GM18520 (cell line): ENCODE data around the gene MOSPD3.
"Not testable (repeated sequence)": the region's sequence is repeated elsewhere in the genome, so short reads cannot be mapped to it uniquely, and the experiment has no call there.

ENCODE experiments used
- ATAC-seq: cut with Tn5 transposase; IDR thresholded peaks from one replicate; pipeline ENCODE4 v1.9.1; 2021; ENCODE audit not compliant: unreplicated experiment

Gene MOSPD3

DNA sequence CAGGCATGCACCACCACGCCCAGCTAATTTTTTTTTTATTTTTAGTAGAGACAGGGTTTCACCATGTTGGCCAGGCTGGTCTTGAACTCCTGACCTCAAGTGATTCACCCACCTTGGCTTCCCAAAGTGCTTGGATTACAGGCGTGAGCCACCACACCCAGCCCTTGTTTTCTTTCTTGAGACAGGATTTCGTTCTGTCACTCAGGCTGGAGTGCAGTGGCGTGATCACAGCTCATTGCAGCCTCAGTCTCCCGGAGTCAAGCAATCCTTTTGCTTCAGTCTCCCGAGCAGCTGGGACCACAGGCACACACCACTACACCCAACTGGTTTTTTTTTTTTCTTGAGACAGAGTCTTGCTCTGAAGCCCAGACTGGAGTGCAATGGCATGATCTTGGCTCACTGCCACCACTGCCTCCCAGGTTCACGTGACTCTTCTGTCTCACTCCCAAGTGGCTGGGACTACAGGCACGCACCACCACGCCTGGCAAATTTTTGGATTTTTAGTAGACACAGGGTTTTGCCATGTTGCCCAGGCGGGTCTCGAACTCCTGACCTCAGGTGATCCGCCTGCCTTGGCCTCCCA is 49.9 kb downstream of the MOSPD3 start:
- ATAC-seq: not testable (repeated sequence)
